ENCODE measurements around the gene CCL17.
A peak's percentile ranks its signal among the peaks of the same experiment; 100 is the strongest.
"Not testable (repeated sequence)": the region's sequence is repeated elsewhere in the genome, so short reads cannot be mapped to it uniquely, and the experiment has no call there.

CCL17 gene

GRCh38 chr16:57379579-57379978 lies 25.0 kb upstream of the CCL17 start:
- no peak for DNase-seq

- no peak for DNase-seq
Measured at GRCh38 chr16:57380671-57381462, 23.7 kb upstream of the CCL17 start.

- DNase-seq: no peak
Measured at GRCh38 chr16:57381791-57382534, 22.6 kb upstream of the CCL17 start.

GRCh38 chr16:57382535-57383275 lies 21.9 kb upstream of the CCL17 start:
- DNase-seq: no peak

GRCh38 chr16:57383276-57384247 lies 21.0 kb upstream of the CCL17 start:
- DNase-seq: peak; percentile 3

GRCh38 chr16:57384248-57385070 lies 20.1 kb upstream of the CCL17 start:
- DNase-seq: no peak

- DNase-seq: no peak
Measured at GRCh38 chr16:57385083-57385482, 19.5 kb upstream of the CCL17 start.

GRCh38 chr16:57386381-57386951 lies 18.1 kb upstream of the CCL17 start:
- DNase-seq: no peak

- DNase-seq: no peak
Measured at GRCh38 chr16:57387598-57388354, 16.8 kb upstream of the CCL17 start.

GRCh38 chr16:57388359-57389086 lies 16.0 kb upstream of the CCL17 start:
- no peak for DNase-seq

- no peak for DNase-seq
Measured at GRCh38 chr16:57389087-57389468, 15.5 kb upstream of the CCL17 start.

GRCh38 chr16:57390636-57391295 lies 13.8 kb upstream of the CCL17 start:
- DNase-seq: no peak

- no peak for DNase-seq
Measured at GRCh38 chr16:57391300-57391699, 13.3 kb upstream of the CCL17 start.

GRCh38 chr16:57391708-57392107 lies 12.9 kb upstream of the CCL17 start:
- no peak for DNase-seq

GRCh38 chr16:57392694-57393093 lies 11.9 kb upstream of the CCL17 start:
- no peak for DNase-seq

- DNase-seq: no peak
Measured at GRCh38 chr16:57394444-57394843, 10.1 kb upstream of the CCL17 start.

GRCh38 chr16:57395026-57395425 lies 9.5 kb upstream of the CCL17 start:
- DNase-seq: no peak

GRCh38 chr16:57396786-57397185 lies 7.8 kb upstream of the CCL17 start:
- no peak for DNase-seq

- DNase-seq: not testable (repeated sequence)
Measured at GRCh38 chr16:57397493-57397892, 7.1 kb upstream of the CCL17 start.
